ENCODE data around the gene GPHN.

GRCh38 chr14:67151082-67151666 lies 643.2 kb downstream of the GPHN start:
- peak in 2 of 3 experiments; percentile 14 for TF ChIP-seq CTCF (optimal IDR thresholded peaks at IDR 0.05 in 1 of 3, IDR thresholded peaks at IDR 0.05 in 1 of 3, conservative IDR thresholded peaks at IDR 0.05 in 1 of 3; ENCODE audit: extremely low read depth in 1 of 3, insufficient read depth in 2 of 3, low read length in 3 of 3)
- no peak for TF ChIP-seq EZH2 (IDR thresholded peaks at IDR 0.05; ENCODE audit: low read length)
